SW480 (cell line): ENCODE data around the gene M6PR.
"Not testable (repeated sequence)": the region's sequence is repeated elsewhere in the genome, so short reads cannot be mapped to it uniquely, and the experiment has no call there.

Experiments
- DNase-seq: peaks from one replicate; pipeline ENCODE4 v3.0.0-alpha.2; 2016; ENCODE audit warnings: low spot score

M6PR gene

DNA sequence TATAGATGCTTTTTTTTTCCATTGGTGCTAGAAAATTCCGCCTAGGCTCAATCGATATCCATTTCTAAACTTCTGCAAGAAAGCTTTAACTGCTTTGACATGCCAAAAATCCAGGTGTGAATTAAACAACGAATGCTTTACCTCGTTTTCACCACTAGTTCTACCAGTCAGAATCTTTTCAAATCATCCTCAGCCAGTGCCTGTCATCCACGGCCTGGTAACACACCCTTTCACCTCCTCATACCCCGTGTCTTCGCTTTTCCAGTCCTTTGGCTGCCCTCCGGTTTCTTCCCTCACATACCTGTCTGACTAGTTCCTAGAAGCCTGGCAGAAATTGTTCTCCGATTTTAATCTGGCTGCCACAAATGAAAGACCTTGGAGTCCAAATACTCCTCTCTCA, 36.5 kb downstream of the M6PR start:
- peak; percentile 33 for DNase-seq

DNA sequence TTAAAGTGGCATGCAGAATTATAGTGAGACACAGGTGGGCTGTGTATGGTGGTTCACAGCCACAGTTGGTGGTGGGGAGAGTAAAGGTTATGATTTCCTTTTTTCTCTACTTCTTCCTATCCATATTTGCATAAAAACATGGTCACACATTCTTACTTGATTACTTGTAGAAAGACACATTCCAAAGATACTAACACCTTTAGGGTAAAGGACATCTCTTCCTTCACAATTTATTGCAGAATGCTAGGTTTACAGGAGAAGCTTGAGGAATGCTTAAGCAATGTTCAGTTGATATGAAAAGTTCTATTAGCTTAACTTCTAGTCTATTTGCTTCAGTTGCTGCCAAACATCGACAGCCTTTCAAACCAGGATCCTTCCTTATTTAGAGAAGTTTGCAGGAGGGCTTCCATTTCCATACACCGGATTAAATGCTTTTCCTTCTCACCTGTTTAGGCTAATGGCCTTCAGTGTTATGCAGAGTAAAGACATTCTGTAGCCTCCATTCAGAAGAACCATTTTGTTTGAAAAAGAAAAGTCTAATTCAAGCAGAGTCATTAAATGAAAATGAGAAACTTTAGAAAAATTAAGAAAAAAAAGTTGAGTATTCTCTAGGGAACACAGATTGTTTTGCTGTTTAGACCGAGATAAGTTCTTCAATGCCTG, 37.7 kb downstream of the M6PR start:
- DNase-seq, result no peak

DNA sequence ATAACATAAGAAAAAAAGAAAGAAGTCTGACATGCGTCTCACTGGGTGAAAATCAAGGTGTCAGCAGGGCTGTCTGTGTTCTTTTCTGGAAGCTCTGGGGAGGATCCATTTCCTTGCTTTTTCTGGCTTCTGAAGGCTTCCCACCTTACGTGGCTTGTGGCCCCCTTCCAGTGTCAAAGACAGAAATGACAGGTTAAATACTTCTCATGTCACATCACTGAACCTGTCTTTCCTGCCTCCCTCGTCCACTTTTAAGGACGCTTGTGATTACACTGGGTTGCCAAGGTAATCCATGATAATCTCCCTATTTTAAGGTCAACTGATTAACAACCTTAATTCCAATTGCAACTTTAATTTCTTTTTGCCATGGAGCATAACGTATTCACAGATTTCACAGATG, 39.7 kb downstream of the M6PR start:
- DNase-seq, result no peak

DNA sequence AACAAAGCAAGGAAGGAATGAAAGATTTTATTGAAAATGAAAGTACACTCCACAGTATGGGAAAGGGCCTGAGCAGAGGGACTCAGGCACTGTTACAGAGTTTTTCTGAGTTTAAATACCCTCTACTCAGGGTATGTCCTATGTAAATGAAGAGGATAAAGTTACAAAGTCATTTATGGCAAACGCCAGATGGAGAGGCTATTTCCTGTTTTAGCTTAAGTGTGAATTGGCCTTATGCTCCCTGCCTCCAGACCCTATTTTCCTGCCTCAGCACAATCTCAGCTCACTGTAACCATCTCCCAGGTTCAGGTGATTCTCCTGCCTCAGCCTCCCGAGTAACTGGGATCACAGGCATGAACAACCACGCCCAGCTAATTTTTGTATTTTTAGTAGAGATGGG, 41.9 kb downstream of the M6PR start:
- DNase-seq, result no peak

DNA sequence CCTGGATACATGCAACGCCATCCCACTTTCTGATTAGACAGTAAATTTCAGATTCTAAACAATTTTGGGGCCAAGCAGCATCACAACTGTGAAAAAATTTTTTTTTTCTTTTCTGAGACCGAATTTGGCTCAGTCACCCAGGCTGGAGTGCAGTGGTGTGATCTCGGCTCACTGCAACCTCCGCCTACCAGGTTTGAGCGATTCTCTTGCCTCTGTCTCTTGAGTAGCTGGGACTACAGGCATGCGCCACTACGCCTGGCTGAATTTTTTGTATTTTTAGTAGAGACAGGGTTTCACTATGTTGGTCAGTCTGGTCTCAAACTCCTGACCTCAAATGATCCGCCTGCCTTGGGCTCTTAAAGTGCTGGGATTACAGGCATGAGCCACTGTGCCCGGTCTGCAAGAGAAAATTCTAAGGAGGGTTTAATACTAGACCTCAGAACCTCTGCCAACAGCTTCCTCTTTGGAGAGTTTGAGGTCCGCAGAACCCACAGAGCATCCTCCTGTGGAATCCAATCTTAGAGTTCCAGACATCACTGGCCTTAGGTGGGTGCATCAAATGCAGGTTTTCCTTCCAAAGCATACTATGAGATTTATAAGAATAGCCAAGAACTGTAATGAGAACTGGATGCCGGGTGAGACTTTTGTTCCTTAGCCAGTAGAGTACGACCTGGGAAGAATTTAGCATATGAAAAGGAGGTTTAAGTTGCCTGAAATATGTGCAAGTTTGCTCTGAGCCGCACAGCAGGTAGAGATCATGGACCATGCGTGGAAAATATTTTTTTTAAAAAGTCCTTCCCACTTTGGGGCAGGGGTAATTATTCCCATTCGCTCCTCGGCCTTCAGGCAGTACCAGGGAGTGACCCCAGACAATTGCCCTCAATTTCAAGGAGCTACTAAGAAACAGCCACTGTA, 42.9 kb downstream of the M6PR start:
- DNase-seq, result no peak

DNA sequence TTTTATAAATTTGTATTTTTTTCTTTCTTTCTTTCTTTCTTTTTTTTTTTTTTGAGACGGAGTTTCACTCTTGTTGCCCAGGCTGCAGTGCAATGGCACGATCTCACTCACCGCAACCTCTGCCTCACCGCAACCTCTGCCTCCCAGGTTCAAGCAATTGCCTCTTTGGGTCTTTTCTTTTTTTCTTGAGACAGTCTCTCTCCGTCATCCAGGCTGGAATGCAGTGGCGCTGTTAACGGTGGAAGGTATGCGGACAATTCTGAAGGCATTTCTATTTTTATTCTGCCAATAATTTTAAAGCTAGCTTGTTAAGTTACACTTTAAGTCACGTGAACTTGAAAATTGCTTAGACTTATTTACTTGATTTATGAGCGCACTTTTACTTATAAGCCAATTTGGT, 43.9 kb downstream of the M6PR start:
- DNase-seq, result no peak

DNA sequence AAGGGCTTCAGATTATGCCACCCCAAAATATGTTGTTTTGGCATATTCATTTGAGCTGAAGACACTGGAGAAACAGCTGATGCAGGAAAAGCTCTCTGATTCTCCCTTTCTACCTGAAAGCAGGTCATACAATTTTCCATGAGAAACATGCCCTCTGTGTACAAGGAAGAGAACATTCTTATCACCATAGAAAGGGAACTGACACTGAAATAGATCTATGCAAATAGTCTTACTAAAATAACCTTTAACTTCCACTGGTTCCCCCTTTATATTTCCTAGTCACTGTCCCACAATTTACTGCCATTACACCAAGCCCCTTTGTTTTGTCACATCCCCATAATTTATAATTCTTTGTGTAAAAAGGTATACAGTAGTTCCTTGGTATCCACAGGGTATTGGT, 44.8 kb downstream of the M6PR start:
- no peak for DNase-seq

DNA sequence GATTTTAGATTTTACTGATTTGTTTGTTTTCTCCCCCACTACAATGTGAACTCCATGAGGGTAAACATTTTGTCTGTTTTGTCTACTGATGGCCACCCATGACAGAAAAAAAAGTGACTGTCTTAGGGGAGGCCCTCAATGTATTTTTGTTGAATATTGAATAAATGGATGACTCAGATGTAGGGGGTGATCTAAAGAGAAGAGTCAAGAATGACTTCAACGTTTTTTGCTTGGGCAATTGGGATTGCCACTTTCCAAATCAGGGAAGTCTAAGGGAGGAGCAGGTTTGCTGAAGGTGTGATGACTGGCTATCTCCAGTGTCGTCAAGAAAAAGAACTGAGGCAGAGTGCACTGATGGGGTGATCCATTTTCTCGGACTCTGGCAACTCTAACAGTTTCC, 45.8 kb downstream of the M6PR start:
- no peak for DNase-seq

DNA sequence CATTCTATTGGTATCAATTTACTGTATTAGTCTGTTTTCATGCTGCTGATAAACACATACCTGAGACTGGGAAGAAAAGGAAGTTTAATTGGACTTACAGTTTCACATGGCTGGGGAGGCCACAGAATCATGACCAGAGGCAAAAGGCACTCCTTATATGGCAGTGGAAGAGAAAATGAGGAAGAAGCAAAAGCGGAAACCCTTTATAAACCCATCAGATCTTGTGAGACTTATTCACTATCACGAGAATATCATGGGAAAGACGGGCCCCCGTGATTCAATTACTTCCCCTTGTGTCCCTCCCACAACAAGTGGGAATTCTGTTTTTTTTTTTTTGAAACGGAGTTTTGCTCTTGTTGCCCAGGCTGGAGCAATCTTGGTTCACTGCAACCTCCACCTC, 46.7 kb downstream of the M6PR start:
- DNase-seq, result not testable (repeated sequence)

DNA sequence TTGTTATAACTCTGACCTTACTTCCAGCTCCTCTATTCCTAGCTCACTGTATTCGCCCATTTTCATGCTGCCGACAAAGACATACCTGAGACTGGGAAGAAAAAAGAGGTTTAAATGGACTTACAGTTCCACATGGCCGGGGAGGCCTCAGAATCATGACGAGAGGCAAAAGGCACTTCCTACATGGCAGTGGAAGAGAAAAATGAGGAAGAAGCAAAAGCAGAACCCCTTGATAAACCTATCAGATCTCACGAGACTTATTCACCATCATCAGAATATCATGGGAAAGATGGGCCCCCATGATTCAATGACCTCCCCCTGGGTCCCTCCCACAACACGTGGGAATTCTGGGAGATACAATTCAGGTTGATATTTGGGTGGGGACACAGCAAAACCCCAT, 49.6 kb downstream of the M6PR start:
- no peak for DNase-seq

DNA sequence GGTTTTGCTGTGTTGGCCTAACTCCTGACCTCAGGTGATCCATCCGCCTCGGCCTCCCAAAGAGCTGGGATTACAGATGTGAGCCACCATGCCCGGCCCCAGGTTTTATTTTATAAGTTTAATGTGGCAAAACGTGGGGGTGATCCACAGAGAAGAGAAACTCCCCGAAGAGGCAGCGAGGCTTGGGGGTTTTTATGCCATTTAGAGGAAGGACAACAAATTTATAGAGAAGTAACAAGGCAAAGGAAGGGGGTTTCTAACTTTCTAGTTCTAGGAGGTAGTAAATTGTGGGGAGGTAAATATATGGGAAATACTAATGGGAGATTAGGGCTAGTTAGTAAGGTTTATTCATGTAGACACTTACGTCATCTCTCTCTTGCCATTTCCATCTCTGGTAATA, 52.4 kb downstream of the M6PR start:
- no peak for DNase-seq

DNA sequence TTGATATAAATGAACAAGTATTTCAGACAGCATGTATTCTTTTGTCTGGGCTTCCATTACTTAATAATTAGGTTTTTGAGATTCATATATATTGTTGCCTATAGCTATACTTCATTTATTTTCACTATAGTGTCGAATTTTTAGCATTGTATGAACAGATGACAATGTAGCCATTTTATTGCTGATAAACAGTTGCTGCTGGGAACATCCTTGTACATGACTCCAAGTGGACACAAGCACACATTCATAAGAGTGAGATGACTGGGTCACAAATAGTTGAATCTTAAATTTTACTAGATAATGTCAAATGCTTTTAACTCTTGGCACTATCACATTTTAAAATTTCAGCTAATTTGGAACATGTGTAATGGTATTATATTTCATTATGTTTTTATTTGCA, 54.5 kb downstream of the M6PR start:
- no peak for DNase-seq

DNA sequence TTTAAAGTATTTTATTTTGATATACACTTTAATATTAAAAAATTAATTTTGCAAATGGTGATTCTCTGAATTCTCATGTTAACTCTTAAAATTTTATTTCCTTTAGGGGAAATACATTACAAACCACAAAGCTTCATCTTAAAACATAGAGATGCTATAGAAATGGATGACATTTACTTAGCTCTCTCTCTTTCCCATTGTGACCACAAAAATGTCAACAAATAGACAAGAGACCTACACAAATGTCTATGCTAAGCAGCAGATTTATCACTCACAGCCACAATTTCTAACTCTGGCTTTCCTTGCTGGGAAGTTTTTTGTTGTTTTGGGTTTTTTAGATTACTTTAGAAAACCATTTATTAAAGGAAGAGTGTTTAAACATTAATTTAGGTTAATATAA, 55.1 kb downstream of the M6PR start:
- DNase-seq, result no peak

DNA sequence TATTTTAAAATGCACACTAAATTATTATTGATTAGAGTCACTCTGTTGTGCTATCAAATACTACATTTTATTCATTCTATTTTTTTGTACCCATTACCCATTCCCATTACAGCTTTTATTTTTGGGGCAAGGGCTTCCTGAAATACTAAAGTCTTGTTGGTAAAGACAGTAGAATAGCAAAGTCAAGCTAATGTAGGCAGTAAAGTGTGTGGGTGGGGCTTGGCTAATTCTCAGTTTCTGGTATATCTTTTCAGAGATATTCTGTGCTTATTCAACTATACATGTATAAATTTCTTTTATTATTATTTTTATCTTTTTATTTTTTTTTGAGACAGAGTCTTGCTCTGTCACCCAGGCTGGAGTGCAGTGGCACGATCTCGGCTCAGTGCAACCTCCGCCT, 57.5 kb downstream of the M6PR start:
- no peak for DNase-seq
